Measurements from ENCODE around the gene BTBD16. TPM values are rescaled to one million over a fixed set of nuclear protein-coding genes. Genes with fewer than 3 reads are reported as not detected.

The BTBD16 gene
- 0.15 and 0.47 TPM in 2 replicates for total RNA-seq

DNA sequence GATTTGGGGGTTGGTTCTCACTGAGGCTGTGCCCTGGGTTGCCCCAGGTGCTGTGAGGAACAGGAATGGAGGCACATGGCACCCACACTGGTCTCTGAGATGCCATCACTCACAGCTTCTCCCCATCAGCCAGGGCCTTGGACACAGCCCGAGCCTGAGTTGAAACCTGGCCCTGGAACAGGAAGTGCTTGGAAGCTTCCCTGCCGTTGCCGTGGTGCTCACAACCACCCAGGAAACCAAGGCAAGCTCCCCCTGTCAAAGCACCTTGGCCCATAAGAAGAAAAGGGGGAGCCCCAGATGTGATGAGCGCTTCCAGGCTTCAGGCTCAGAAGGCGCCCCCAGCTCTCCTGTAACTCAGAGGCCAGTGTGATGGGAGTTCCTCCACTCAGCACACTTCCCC, at the start of gene BTBD16:
BTBD16 (plus strand) TSS at position 221 of the 400 bp plus-strand sequence. CDS start 3,786 bp downstream, outside the sequence.

DNA sequence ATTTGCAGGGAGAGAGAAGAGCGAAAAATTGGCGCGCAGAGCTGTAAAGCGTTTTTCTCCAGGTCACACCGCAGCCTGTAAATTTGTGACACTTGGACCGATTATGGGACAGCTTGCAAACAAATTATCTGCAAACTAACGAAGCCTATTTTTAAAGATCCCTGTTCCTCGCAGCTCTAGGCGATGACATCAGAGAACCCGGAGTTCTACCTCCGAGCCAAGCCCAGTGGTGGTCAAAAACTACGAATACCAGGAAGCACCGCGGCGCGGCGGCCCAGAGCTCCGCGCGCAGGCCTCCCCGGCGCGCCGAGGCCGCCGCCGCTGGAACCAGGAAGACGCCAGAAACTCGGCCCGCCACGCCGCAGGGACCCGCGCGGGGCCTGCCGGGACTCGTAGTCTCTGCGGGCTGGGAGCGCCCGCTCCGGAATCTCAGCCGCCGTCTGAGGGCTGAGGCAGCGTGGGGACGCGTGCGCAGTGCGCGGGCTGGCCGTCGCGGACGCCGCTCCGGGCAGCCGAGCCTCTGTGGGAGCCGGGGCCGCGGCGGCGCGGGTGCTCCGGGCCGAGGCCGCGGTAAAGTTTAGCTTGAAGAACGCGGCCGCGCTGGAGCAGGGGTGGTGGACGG, 103.3 kb downstream of the BTBD16 start, which contains the start of gene PLEKHA1:
PLEKHA1 (plus strand) TSS at position 472 of the 622 bp plus-strand sequence. CDS start 18,493 bp downstream, outside the sequence.

Other genes starting within 250 kb of the BTBD16 start
- gene PLEKHA1, start 103.4 kb downstream of the BTBD16 start, total RNA-seq = 34.0 and 47.9 TPM in 2 replicates
- gene ARMS2, start 183.4 kb downstream of the BTBD16 start, total RNA-seq = not detected in 2 replicates
- 382 and 420 TPM in 2 replicates for gene HTRA1, start 190.3 kb downstream of the BTBD16 start, total RNA-seq